ENCODE results near the gene PCDHB10.
"Not testable (repeated sequence)": the region's sequence is repeated elsewhere in the genome, so short reads cannot be mapped to it uniquely, and the experiment has no call there.

DNA sequence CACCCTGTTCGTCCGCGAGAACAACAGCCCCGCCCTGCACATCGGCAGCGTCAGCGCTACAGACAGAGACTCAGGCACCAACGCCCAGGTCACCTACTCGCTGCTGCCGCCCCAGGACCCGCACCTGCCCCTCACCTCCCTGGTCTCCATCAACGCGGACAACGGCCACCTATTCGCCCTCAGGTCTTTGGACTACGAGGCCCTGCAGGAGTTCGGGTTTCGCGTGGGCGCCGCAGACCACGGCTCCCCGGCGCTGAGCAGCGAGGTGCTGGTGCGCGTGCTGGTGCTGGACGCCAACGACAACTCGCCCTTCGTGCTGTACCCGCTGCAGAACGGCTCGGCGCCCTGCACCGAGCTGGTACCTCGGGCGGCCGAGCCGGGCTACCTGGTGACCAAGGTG is 43.8 kb downstream of the PCDHB10 start:
- TF ChIP-seq, protein P1, sequence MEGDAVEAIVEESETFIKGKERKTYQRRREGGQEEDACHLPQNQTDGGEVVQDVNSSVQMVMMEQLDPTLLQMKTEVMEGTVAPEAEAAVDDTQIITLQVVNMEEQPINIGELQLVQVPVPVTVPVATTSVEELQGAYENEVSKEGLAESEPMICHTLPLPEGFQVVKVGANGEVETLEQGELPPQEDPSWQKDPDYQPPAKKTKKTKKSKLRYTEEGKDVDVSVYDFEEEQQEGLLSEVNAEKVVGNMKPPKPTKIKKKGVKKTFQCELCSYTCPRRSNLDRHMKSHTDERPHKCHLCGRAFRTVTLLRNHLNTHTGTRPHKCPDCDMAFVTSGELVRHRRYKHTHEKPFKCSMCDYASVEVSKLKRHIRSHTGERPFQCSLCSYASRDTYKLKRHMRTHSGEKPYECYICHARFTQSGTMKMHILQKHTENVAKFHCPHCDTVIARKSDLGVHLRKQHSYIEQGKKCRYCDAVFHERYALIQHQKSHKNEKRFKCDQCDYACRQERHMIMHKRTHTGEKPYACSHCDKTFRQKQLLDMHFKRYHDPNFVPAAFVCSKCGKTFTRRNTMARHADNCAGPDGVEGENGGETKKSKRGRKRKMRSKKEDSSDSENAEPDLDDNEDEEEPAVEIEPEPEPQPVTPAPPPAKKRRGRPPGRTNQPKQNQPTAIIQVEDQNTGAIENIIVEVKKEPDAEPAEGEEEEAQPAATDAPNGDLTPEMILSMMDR (IDR thresholded peaks at IDR 0.05): not testable (repeated sequence)
- not testable (repeated sequence) for TF ChIP-seq POLR2A, EP300 (IDR thresholded peaks at IDR 0.05)

Data from ovary (tissue), 3 donors.